GM18508 (cell line): ENCODE results near the gene FAM161A.
"Not testable (repeated sequence)": the region's sequence is repeated elsewhere in the genome, so short reads cannot be mapped to it uniquely, and the experiment has no call there.

Experiments
- ATAC-seq: cut with Tn5 transposase; IDR thresholded peaks from one replicate; pipeline ENCODE4 v1.9.1; 2021; ENCODE audit warnings: moderate number of reproducible peaks; ENCODE audit not compliant: insufficient read depth, unreplicated experiment

FAM161A gene, protein sequence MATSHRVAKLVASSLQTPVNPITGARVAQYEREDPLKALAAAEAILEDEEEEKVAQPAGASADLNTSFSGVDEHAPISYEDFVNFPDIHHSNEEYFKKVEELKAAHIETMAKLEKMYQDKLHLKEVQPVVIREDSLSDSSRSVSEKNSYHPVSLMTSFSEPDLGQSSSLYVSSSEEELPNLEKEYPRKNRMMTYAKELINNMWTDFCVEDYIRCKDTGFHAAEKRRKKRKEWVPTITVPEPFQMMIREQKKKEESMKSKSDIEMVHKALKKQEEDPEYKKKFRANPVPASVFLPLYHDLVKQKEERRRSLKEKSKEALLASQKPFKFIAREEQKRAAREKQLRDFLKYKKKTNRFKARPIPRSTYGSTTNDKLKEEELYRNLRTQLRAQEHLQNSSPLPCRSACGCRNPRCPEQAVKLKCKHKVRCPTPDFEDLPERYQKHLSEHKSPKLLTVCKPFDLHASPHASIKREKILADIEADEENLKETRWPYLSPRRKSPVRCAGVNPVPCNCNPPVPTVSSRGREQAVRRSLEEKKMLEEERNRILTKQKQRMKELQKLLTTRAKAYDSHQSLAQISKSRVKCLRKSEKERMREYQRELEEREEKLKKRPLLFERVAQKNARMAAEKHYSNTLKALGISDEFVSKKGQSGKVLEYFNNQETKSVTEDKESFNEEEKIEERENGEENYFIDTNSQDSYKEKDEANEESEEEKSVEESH

DNA sequence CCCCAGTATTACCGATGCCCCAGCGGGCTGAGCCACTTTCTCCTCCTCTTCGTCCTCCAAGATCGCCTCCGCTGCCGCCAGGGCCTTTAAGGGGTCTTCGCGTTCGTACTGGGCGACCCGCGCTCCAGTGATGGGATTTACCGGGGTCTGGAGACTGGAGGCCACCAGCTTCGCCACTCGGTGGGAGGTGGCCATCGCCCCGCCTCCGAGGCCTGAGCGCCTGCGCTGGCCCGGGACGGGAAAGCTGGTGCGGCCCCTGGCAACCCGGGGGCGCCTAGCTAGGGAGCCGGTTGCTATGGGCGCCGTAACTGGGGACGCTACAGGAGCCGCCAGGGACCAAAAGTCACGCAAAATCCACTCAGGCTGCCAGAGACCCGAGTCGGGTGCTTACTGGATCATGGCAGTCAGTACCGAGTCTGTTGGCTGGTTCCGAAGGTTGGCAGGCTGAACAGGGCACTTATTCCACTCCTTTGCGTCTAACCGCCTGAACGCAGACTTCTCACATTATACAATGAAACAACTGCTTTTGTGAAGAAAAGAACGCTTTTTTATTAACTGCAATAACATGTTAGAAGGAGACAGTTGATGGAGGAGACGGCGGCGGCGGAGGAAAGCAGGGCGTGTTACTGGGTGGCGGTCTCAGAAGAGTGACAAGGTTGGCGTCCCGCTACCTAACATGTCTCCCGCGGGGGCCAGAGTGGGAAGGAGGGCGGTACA is at the start of gene FAM161A:
Gene FAM161A, minus strand, starts transcription at position 214 of the 717 bp plus-strand sequence. Its CDS starts 19 bp downstream, at position 195.
- ATAC-seq = no peak

DNA sequence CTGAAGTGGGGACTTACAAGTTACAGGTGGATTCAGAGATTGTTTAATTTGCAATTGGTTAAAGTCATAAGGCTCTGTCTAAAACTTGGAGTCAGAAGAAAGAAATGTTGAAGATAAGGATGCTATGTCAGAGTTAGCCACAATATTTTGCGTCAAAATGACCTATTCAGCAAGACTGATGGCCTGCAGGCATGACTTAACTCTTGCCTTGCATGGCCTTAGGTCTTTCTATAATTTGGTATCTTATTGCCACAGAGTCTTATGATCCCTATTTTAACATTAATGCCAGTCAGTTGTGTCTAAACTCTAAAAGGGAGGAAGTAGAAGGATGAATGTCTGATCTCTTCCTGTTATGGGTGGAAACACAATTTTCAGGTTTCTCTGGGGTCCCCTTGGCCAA is 46.4 kb upstream of the FAM161A start:
- no peak for ATAC-seq

DNA sequence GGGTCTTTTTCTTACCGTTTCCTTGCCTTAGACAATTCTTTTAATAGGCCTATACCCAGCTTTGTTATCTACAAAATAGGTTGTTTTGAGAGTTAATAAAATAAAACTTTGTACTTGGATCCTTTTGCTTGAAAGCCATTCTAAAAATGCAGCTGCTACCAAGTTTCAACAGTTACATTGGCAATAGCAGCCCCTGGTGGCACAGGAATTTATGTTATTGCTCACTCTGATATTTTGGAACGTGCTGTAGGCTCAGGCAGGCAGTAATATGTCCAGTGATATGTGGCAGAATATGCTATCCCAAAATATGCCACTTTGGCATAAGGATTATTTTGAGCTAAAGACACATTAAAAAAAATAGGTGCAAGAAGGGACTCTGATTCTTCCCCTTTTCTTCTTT is 45.0 kb upstream of the FAM161A start:
- no peak for ATAC-seq

- no peak for ATAC-seq
Measured at GRCh38 chr2:61888267-61889055, 34.6 kb upstream of the FAM161A start, which contains the start of gene CCT4. Gene CCT4 (minus strand): TSS chr2:61888656. CDS start chr2:61888507, 149 bp downstream.

DNA sequence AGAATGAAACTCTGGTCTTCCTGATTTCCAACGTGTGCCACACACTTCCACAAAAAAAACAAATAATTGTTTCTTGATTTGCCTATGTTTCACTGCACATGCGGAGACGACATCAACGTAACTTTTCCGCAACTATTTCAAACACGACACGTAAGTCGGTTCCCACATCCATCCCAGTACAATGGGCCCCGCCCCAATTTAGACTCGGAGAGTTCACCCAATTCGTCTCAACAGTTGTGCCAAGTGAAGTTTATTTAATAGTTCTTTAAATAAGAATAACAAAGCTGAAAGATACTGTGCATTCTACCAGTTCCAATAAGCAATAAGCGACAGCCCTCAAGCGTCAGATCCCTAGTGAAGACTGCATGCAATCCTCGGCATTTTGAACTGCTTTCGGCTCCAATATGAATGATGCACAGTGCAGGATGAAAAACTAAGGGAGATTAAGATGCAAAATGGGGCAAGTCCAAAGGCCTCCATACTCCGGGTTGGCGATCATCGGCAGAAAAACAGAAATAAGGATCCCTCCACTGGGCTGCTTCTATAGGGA is 33.9 kb upstream of the FAM161A start:
- ATAC-seq = no peak

GRCh38 chr2:61885896-61886603 is 32.2 kb upstream of the FAM161A start:
- ATAC-seq = no peak

- ATAC-seq = no peak
Measured at GRCh38 chr2:61882850-61883249, 29.0 kb upstream of the FAM161A start.

DNA sequence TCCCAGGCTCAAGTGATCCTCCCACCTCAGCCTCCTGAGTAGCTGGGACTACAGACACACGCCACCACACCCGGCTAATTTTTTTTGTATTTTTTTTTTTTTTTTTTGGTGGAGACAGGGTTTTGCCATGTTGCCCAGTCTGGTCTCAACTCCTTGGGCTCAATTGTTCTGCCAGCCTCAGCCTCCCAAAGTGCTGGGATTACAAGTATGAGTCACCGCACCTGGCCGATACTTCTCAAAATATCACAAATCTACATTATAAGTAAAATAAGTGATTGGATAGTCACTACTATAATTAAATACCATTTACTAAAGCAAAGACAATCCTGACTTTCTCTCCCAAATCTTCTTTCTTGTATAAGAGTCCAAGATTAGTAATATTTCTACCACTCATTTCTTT is 25.5 kb upstream of the FAM161A start:
- ATAC-seq = not testable (repeated sequence)

GRCh38 chr2:61878761-61879160 is 24.9 kb upstream of the FAM161A start:
- ATAC-seq = no peak

DNA sequence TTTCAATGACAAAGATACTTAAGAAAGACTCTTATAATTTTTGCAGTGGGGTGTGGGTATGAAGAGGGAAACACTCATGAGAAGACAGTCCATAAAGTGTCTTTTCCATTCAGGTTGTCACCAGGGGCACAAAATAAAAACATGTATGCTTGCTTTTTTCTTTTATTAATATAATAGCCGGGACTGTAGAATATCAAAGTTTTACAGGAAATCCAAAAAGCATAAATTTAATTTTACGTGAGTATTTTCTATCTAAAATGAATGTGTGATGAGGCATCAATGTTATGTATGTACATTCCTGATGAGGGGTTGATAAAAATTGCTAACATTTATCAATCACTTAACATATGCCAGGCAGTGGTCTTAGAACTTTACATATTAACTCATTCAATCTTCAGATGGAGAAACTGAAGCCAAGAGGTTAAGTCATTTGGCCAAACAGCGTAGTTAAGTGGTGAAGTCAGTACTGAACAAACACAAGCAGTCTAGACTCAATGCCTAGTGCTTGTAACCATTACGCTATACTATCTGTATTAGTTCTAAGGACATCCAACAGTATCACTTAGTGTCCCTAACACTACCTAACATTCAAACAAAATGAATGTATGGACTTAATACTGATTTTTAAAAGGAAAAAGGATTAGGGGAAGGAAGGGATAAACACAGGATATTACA is 23.8 kb upstream of the FAM161A start:
- no peak for ATAC-seq

DNA sequence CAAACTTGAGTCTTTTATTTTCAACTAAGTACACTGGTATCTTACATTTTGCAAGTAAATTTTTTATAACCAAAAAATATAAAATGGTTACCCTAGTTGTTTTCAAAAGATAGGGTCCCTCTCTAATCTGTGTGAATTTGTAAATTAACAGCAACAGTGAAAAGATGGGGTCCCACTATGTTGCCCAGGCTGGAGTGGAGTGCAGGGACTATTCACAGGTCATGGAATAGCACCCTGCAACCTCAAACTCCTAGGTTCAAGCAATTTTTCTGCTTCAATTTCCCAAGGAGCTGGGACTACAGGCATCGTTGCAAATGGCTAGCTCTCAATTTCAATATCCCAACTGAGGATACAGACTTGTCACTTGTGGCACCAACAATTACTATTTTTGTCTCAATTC is 22.5 kb upstream of the FAM161A start:
- ATAC-seq = no peak

- ATAC-seq = not testable (repeated sequence)
Measured at GRCh38 chr2:61866482-61867089, 12.7 kb upstream of the FAM161A start.

- no peak for ATAC-seq
Measured at GRCh38 chr2:61862085-61862484, 8.2 kb upstream of the FAM161A start.

DNA sequence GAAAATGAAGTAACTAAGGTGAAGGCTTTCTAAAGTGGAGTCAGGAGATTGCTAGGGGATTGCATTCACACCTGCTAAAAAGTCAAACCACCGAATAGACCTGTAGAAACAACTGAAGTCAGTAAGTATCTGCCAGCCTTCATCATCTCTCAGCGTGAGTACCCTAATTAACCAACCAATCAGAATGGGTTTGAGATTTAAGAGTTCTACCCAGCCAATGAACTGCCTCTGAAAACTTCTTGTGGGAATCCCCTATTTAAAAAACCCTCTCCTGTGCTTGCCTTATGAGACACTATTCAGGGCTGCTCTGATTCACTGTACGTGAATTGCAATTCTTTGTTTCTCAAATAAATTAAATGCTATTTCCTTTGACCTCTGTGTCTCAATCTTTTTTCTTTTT is 3.4 kb upstream of the FAM161A start:
- no peak for ATAC-seq

DNA sequence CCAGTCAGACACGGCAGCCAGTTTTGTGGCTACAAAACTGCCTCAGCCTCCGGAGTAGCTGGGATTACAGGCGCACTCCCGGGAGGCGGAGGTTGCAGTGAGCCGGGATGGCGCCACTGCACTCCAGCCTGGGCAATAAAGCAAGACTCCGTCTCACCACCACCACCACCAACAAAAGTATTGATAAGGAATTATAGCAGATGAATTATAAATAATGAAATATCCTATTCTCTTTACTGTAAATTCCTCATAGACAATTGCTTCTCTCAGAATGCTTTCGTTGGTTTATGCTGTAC is 1.4 kb upstream of the FAM161A start:
- ATAC-seq = no peak

DNA sequence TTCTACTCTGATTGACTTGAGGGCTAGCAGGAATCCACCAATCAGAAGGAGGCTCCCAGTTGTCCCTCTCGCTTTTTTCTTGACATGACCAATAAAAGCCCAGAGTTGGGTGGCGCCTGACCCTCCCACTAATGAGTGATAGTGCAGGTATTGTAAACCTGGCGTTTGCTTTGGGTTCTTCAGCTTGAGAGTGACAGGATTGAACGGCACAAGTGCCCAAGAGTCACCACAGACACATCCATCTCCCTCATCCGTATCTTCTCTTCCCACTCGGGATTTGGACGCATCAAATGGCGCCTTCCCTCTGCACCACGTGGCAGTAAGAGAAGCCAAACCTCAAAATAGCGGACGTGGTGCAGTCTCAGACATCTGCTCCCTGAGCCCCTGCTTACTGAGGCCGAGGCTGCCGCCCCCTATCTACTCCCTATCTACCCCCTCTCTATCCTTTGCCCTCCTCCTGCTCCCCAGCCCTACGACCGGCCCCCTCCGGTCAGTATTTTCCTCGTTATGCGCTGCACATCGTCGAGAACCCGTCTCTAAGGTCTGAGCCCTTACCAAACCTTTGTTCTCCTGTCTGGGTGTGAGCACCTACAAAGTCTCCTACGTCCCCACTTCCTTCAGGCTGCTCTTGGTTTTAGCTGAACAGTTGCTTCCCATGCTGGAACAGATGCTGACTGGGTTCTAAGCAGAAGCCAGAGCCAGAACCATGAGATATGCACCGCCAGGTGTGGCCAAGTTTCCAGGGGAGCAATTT is 881 bp upstream of the FAM161A start:
- peak; percentile 92 for ATAC-seq

GRCh38 chr2:61853086-61853846 is 594 bp downstream of the FAM161A start:
- ATAC-seq = no peak
